ENCODE data around the gene MMS22L.

GRCh38 chr6:97215157-97215769 is 67.8 kb downstream of the MMS22L start:
- TF ChIP-seq CTCF (IDR thresholded peaks at IDR 0.05) (peak in 1 of 4 experiments; percentile 36), POLR2A (IDR thresholded peaks at IDR 0.05) (no peak), EP300 (IDR thresholded peaks at IDR 0.05) (no peak)
